Endothelial cell of umbilical vein (primary cell): Measurements from ENCODE around the gene VPS8. TPM values are rescaled to one million over a fixed set of nuclear protein-coding genes. Genes with fewer than 3 reads are reported as not detected.

Source experiments
- BruUV-seq: library from RNA; stranded (reverse); fragments of 400-500 nt; replicated peaks from 2 replicates; lab custom pipeline; 2021; lab: Mats Ljungman, UMichigan
- CTCF ChIA-PET: fragments of 300-600, 350-600 bp; sonication (Branson Sonifier 250); formaldehyde crosslinking; loops from one replicate; lab custom pipeline; 2021; ENCODE audit warnings: antibody characterized with exemption, inconsistent platforms; lab: Charles Lee
- POLR2A ChIA-PET: fragments of 300-600, 350-600 bp; sonication (Branson Sonifier 250); formaldehyde crosslinking; loops from one replicate; lab custom pipeline; 2021; ENCODE audit warnings: antibody characterized with exemption, inconsistent platforms; lab: Charles Lee
- DNase-seq: peaks from one replicate; pipeline ENCODE4 v3.0.0-alpha.2; 2011; ENCODE audit warnings: low read depth, low spot score
- FAIRE-seq: peaks from 2 replicates; lab custom pipeline; 2011; peaks lifted over from hg19 to GRCh38; lab: Jason Lieb, UNC
- H2AFZ ChIP-seq: 2 replicates; pipeline ENCODE4 v1.6.0; 2012; ENCODE audit warnings: low read depth, low read length, control low read depth, inconsistent platforms
- H3K27ac ChIP-seq: 2 replicates; pipeline ENCODE4 v1.5.1; 2011; ENCODE audit warnings: low read depth, mild to moderate bottlenecking, control low read depth, low read length, moderate library complexity; ENCODE audit not compliant: insufficient read depth
- H3K27me3 ChIP-seq, 2 experiments: 2 replicates each; pipeline versions ENCODE4 v1.6.0 to v1.6.1; 2011; ENCODE audit warnings: low read length in 2 of 2, mixed read lengths in 1 of 2; ENCODE audit not compliant: control insufficient read depth in 2 of 2, insufficient read depth in 2 of 2
- H3K36me3 ChIP-seq, 2 experiments: 2 replicates in 1 of 2; 3 replicates in 1 of 2; pipeline ENCODE4 v1.5.1; 2011; ENCODE audit warnings: low read length in 2 of 2, mild to moderate bottlenecking in 1 of 2, moderate library complexity in 1 of 2; ENCODE audit not compliant: control insufficient read depth in 2 of 2, insufficient read depth in 2 of 2; ENCODE audit errors: extremely low read depth in 1 of 2
- H3K4me1 ChIP-seq: 3 replicates; pipeline ENCODE4 v1.5.1; 2011; ENCODE audit warnings: mild to moderate bottlenecking, low read length; ENCODE audit not compliant: control insufficient read depth, insufficient read depth; ENCODE audit errors: extremely low read depth
- H3K4me2 ChIP-seq: 2 replicates; pipeline ENCODE4 v1.6.1; 2011; ENCODE audit warnings: low read length, control low read depth, mixed read lengths; ENCODE audit not compliant: insufficient read depth
- H3K4me3 ChIP-seq, 3 experiments: fragments of 200-600 bp in 1 of 3; sonication (generic), shearing (Covaris generic) in 1 of 3; replicated peaks in 1 of 3; 2 replicates each; pipeline ENCODE4 v1.5.1; 2011 to 2016; ENCODE audit warnings: control low read depth in 3 of 3, low read length in 3 of 3, mild to moderate bottlenecking in 2 of 3, inconsistent platforms in 1 of 3, low read depth in 1 of 3, moderate library complexity in 1 of 3; ENCODE audit not compliant: insufficient read depth in 1 of 3
- H3K79me2 ChIP-seq: 2 replicates; pipeline ENCODE4 v1.6.0; 2012; ENCODE audit warnings: low read length, inconsistent platforms; ENCODE audit not compliant: control insufficient read depth, insufficient read depth
- H3K9ac ChIP-seq: replicated peaks from 2 replicates; pipeline ENCODE3; 2011; ENCODE audit warnings: low read length, control low read depth; ENCODE audit not compliant: insufficient read depth; ENCODE audit errors: extremely low read depth
- H3K9me1 ChIP-seq: replicated peaks from 3 replicates; pipeline ENCODE4 v1.6.0; 2011; ENCODE audit warnings: mild to moderate bottlenecking, low read length; ENCODE audit not compliant: control insufficient read depth, insufficient read depth; ENCODE audit errors: extremely low read depth
- H3K9me3 ChIP-seq: replicated peaks from 2 replicates; pipeline ENCODE4 v1.5.1; 2012; ENCODE audit warnings: low read length, inconsistent platforms; ENCODE audit not compliant: control insufficient read depth, insufficient read depth
- H4K20me1 ChIP-seq: replicated peaks from 2 replicates; pipeline ENCODE3; 2011; ENCODE audit warnings: mild to moderate bottlenecking, low read length; ENCODE audit not compliant: control insufficient read depth, insufficient read depth; ENCODE audit errors: extremely low read depth
- EZH2 ChIP-seq: IDR thresholded peaks from 2 replicates; pipeline ENCODE4 v1.6.1; 2012; ENCODE audit warnings: borderline replicate concordance, low read depth, mild to moderate bottlenecking, moderate library complexity, low read length, inconsistent platforms; ENCODE audit not compliant: severe bottlenecking
- GATA2 ChIP-seq: IDR thresholded peaks from 2 replicates; pipeline ENCODE4 v1.7.0; 2011; ENCODE audit warnings: low read depth, mild to moderate bottlenecking, moderate library complexity, mixed read lengths, low read length; ENCODE audit not compliant: insufficient read length, insufficient read depth
- MYC ChIP-seq: IDR thresholded peaks from one replicate; pipeline ENCODE4 v1.6.1; 2011; ENCODE audit warnings: mild to moderate bottlenecking, low read depth, low read length
- dilution Hi-C: fragments of 300-500 bp; cut with MboI; formaldehyde crosslinking; loops from one replicate; pipeline ENCODE4 v1.15.0; 2019; ENCODE audit warnings: low sequenced_read_pairs; ENCODE audit not compliant: extremely low pct_ligation_motif_present
- intact Hi-C: fragments of 100-400 bp; cut with micrococcal nuclease; formaldehyde crosslinking; loops from one replicate; pipeline ENCODE4 v1.10.0; 2022
- polyA plus RNA-seq, 4 experiments: library from polyadenylated mRNA; depleted of rRNA in 3 of 4; stranded (reverse) in 3 of 4; unstranded in 1 of 4; fragments of >200 nt; gene quantifications; 2 replicates each; pipeline versions ENCODE4 v1.2.1 to v1.2.3, GENCODE V29; 2011 to 2012; ENCODE audit warnings: missing spikeins in 1 of 4
- total RNA-seq: library from RNA; stranded (reverse); gene quantifications from 2 replicates; pipeline ENCODE4 v1.2.3, GENCODE V29; 2021
- TF ChIP-seq, protein P1 (sequence below): IDR thresholded peaks from 2 replicates; pipeline ENCODE4 v1.6.1; 2011; ENCODE audit not compliant: insufficient read depth, insufficient read length

Gene VPS8
- total and polyA plus RNA-seq, 2 donors (not counting 3 experiments of a cell fraction or from before 2014, with no cell fraction given): 13.7 to 51.6 TPM

DNA sequence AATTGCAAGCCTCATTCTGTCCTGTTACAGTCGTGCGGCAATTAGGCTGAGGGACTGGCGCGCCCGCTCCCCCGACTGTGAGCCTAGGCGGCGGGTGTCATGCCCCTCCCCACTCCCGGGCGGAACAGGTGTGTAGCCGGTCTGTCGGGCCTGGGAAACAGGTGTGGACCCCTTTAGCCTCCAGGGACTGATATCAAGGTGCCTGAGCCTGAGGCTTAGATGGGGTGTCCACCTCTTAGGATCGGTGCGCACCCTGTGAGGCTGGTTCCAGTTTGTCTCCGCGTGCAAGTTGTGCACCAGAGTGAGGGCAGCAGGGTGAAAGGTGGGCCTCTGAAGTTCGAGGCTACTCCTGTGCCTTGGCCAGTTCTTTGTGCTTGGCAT, 686 bp downstream of the VPS8 start:
- Histone ChIP-seq H3K9me3 (no peaks in the 10 kb centered on the region), H3K27me3 (peaks cover 4 to 7% of the 10 kb centered on the region in 2 experiments), H3K9me1 (no peaks in the 10 kb centered on the region), H3K36me3 (no peaks in the 10 kb centered on the region), H4K20me1 (no peaks in the 10 kb centered on the region), H3K4me2 (peak overlapping the region; percentile 68), H3K4me1 (peaks cover 20% of the 10 kb centered on the region), H3K4me3 (peak overlapping the region; percentile 63 to 91 (median 80)), H3K79me2 (peaks cover 11% of the 10 kb centered on the region), H3K9ac (peak overlapping the region; percentile 65), H2AFZ (peak overlapping the region; percentile 79), H3K27ac (no peak overlapping the region)
- CTCF ChIA-PET: interaction anchor here (0.6 to 1.3 kb wide), 9 partner anchors 8 to 1907 kb away, joined by 3 to 6 read pairs (median 3); no protein-coding TSS in a partner anchor
- TF ChIP-seq EZH2 (no peak), GATA2 (no peak)
- TF ChIP-seq, protein P1, sequence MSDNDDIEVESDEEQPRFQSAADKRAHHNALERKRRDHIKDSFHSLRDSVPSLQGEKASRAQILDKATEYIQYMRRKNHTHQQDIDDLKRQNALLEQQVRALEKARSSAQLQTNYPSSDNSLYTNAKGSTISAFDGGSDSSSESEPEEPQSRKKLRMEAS: no peak
- no TSS peak for BruUV-seq
- FAIRE-seq (no peak), DNase-seq (no peak)
- dilution Hi-C loops (no loop called here), intact Hi-C loops (loop anchor here (2.0 kb wide), 1 partner anchor 54 kb away; no protein-coding TSS in a partner anchor)
- POLR2A ChIA-PET: no interaction called here

DNA sequence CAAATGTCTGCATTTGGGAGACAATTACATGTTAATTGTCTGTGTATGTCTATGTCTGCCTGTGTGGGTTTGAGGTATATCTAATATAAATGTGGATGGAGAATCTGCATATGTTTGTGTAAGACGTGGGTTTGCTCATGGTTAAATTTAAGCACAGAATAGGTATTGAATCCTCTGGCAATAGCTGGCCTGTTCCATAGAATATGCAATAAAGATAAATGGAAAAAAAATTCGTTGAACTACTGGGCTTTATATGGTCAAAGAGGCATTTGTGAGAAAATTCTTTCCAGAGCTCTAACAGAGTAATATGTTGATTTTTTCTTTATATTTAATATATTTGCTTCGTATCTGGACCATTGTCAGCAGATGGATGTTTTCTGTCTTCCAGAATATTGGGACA, 1.4 kb downstream of the VPS8 start:
- peaks cover 25% of the 10 kb centered on the region for H3K4me1 ChIP-seq
- no peak overlapping the region for H3K9ac ChIP-seq
- FAIRE-seq (no peak), DNase-seq (no peak)
- no peak overlapping the region for H3K27ac ChIP-seq
- H3K36me3 ChIP-seq: no peaks in the 10 kb centered on the region
- TF ChIP-seq GATA2: no peak
- no peak for TF ChIP-seq MYC
- ChIA-PET CTCF (no interaction called here), POLR2A (no interaction called here)
- no peaks in the 10 kb centered on the region for H4K20me1 ChIP-seq
- no TSS peak for BruUV-seq
- intact Hi-C loops (loop anchor here (2.0 kb wide), 1 partner anchor 53 kb away; no protein-coding TSS in a partner anchor), dilution Hi-C loops (no loop called here)
- no peaks in the 10 kb centered on the region for H3K9me3 ChIP-seq
- no peak overlapping the region for H3K4me3 ChIP-seq
- H3K4me2 ChIP-seq: peak overlapping the region; percentile 68
- no peaks in the 10 kb centered on the region for H3K9me1 ChIP-seq
- H3K27me3 ChIP-seq: peaks cover 0 to 2% of the 10 kb centered on the region in 2 experiments
- H3K79me2 ChIP-seq: peaks cover 11% of the 10 kb centered on the region
- no peak overlapping the region for H2AFZ ChIP-seq
